ENCODE data around the gene RIOK1.
"Not testable (repeated sequence)": the region's sequence is repeated elsewhere in the genome, so short reads cannot be mapped to it uniquely, and the experiment has no call there.

The RIOK1 gene

DNA sequence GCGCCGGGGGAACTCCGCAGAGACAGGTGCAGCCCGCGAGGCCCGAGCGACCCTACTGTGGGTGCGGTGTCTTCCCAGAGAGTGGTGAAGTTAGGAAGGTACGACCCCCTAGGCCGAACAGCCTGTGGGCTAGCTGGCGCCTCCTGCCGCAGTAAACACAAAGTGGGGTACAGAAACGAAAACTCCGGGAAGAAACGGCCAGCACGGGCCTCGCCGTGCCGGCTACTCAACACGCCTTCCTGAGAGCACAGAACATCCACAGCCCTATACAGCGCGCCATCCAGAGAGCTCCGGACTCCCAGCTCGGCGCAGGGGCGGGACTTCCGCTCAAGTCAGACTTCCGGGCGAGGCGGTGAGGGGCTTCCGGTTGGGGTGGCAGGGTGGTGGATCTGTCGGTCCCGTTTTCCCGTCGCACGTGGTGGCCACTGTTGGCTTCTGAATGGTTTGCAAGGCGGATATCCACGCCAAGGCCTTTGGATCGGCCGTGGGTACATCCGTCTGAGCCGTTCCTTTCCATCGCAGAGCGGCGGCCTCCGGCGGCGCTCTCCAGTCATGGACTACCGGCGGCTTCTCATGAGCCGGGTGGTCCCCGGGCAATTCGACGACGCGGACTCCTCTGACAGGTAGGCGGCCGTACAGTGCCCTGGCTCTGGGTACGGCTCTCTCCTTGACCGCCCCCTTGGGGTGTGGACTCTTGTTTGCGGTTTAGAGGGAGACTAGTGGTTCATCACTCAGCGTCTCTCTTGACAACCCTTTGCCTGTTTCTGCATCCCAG is at the start of gene RIOK1, which contains the start of gene CAGE1:
Gene RIOK1, plus strand, starts transcription at position 358 of the 775 bp plus-strand sequence. Its CDS starts 195 bp downstream, at position 553.
Gene CAGE1, minus strand, starts transcription at position 292 of the 775 bp plus-strand sequence. CDS start 2,569 bp downstream, outside the sequence.
- DNase-seq: peak; percentile 92

DNA sequence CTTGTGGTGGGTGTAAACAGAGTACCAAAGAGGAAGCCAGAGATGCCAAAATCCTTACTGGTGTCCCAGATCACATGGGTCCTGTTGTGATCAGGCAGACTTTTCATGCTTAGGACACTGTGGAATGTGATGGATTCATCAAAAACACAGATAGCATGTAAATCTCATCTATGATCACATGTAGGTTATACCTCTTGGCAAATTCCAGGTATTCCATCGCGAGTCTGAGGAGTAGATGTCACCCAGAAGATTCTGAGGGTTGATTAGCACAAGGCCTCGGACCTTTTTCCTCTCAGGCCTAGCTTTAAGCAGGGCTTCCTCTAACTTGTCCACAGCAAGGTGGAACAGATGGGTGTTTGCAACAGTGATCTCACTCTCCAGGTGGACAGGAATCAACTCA is 48.3 kb upstream of the RIOK1 start:
- no peak for DNase-seq

DNA sequence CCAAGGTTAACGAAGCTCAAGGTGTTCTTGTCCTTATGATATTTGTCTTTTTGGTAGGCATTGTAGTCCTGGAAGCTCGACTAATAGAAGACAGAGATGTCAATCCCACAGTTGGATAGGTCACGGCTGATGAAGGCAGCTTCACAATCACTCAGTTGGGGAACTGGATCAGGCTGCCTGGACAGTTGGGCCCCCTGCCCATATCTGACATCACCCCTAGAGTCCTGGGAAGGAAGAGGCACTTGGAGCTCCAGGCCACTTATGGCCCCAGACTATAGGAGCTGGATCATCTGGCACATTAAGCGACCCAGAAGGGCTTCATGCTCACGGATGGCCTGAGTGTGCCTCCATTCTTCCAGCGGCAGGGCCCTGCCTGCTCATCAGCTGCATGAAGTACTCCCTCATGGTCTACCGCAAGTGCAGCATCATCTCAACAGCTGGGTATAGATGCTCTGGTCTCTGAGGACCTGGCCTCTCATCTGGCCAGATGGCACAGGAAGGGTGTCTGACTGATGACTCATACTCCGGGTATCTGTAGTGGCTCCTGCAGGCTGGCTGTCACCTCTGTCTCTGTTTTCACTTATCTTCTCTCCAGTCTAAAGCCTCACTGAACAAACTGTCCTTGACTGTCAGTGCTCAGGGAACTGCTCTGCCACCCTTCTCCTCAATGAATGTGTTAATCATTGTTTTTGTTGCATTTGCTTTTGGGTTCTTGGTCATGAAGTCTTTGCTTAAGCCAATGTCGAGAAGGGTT is 47.4 kb upstream of the RIOK1 start:
- no peak for DNase-seq

DNA sequence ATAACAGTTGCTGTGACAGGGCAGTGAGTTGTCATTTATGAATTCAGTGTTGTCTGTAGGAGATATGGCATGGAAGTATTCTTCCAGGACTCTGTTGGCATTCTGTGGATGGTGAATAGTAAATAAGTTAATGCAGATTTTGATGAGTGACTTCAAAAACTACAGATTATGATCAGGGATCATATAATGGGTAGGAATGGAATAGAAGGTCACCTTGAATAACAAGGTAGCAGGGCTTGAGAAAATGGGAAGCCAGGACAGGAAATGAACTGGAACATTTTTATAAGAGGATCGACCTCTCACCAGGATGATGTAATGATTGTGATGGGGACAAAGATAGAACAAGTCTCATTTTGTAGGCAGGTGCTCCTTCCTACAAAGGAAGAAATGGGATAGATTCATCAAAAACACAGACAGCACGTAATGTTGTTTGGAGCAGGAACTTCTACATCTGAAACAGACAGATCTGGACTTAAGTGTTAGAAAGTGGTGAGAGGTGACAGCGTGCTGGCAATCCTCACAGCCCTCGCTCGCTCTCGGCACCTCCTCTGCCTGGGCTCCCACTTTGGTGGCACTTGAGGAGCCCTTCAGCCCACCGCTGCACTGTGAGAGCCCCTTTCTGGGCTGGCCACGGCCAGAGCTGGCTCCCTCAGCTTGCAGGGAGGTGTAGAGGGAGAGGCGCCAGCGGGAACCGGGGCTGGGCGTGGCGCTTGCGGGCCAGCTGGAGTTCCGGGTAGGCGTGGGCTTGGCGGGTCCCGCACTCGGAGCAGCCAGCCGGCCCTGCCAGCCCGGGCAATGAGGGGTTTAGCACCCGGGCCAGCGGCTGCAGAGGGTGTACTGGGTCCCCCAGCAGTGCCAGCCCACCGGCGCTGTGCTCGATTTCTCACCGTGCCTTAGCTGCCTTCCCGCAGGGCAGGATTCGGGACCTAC is 45.8 kb upstream of the RIOK1 start:
- DNase-seq: no peak

DNA sequence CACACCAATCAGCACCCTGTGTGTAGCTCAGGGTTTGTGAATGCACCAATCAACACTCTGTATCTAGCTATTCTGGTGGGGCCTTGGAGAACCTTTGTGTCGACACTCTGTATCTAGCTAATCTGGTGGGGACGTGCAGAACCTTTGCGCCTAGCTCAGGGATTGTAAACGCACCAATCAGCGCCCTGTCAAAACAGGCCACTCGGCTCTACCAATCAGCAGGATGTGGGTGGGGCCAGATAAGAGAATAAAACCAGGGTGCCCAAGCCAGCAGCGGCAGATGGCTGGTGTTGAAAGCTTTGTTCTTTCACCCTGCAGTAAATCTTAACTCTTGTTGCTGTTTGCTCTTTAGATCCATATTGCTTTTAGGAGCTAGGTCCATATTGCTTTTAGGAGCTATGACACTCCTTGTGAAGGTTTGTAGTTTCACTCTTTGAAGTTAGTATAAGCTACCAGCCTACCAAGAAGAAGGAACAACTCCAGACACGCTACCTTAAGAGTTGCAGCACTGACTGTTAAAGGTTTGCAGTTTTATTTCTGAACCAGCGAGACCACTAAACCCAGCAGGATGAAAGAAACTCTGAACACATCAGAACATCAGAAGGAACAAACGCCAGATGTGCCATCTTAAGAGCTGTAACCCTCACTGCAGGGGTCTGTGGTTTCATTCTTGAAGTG is 44.7 kb upstream of the RIOK1 start:
- DNase-seq: not testable (repeated sequence)

DNA sequence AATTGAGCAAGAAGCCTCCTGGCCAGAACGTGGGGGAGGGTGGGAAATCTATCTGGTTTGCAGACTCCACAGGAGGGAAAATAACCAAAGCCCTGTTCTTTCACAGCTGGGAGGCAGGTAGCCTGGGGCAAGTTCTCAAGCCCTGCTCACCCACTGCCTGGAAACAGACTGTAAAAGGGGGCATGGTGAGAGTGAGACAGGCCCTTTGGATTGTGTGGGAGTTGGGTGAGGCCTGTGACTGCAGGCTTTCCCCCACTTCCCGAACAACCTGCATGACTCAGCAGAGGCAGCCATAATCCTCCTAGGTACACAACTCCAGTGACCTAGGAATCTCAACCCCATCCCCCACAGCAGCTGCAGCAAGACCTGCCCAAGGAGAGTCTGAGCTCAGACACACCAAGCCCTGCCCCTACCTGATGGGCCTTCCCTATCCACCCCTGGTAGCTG is 42.0 kb upstream of the RIOK1 start:
- DNase-seq: not testable (repeated sequence)

DNA sequence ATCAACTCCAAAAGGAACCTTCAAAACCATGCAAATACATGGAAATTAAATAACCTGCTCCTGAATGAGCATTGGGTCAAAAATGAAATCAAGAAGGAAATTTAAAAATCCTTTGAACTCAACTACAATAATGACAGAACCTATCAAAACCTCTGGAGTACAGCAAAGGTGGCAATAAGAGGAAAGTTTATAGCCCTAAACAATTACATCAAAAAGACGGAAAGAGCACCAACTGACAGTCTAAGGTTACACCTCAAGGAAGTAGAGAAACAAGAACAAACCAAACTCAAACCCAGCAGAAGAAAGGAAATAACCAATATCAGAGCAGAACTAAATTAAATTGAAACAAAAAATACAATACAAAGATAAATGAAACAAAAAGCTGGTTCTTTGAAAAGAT is 39.0 kb upstream of the RIOK1 start:
- DNase-seq: not testable (repeated sequence)

DNA sequence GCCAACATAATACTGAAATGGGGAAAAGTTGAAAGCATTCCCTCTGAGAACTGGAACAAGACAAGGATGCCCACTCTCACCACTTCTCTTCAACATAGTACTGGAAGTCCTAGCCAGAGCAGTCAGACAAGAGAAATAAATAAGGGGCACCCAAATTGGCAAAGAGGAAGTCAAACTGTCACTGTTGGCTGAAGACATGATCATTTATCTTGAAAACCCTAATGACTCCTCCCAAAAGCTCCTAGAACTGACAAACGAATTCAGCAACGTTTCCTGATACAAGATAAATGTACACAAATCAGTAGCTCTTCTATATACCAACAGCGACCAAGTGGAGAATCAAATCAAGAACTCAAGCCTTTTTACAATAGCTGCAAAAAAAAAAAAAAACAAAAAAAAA is 37.7 kb upstream of the RIOK1 start:
- DNase-seq: not testable (repeated sequence)

DNA sequence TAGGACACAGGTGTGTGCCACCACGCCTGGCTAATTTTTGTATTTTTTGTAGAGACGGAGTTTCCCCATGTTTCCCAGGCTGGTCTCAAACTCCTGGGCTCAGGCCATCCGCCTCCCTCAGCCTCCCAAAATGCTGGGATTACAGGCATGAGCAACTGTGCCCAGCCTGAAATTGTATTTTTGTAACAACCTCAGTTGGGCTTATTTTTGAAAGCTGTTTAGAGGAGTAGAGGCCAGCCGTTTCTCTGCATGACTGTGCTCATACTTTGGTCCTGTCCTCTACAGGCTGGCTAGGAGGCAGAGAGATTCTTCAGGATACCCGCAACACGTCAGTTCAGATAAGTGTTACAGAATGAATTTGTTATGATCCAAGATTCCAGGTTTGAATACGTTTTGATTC is 22.2 kb upstream of the RIOK1 start:
- no peak for DNase-seq

DNA sequence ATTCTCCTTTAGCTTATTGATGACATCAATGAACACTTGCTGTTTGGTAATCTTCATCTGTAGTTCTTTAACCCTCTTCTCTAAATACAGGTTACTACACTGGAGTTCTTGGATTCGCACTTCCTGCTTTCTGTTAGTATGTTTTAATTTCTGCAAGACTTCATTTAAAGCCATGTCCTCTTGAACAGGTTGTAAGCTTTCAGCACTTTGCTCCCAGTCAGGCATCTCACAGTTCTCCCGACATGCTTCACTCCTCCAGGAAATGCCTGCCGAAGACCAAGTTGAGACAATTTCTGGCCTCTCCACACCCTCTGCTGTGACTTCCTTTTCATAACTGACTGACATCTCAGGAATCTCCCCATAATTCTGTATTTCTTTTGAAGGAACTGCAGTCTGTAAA is 15.9 kb upstream of the RIOK1 start:
- no peak for DNase-seq

DNA sequence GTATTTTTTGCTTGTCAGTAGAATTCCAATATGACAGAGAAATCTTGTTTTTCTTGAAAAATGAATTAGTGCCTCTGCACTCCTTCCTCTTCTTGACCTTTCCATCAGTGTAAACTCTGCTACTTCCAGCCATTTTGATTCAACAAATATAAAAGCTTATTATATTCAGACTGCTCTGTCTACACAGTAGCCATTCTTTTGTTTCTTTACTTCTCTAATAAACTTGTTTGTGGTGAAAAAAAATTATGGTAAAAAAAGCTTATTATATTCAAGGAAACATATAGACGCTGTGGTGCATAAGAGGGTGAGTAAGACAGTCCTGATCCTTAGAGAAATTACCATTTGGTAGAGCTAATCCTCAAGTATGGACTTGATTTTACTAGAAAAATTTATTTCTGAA is 11.6 kb upstream of the RIOK1 start:
- no peak for DNase-seq

DNA sequence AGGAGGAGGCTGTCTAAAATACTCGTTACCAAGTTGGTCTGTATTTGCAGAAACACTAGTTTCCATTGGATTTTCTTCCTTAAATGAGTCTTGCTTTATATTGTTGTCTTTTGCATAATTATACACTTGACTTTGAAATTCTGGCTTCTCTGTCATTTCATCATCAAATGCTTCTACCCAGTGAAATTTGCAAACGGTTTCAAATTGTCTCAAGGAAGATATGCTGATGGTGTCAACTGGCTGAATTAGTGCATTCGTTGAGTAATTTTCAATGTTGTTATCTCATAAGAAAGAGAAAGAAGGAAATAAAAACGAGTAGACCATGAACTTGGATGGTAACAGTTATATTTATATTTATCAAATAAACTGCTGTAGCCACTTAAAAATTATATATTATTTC is 10.9 kb upstream of the RIOK1 start:
- DNase-seq: no peak

DNA sequence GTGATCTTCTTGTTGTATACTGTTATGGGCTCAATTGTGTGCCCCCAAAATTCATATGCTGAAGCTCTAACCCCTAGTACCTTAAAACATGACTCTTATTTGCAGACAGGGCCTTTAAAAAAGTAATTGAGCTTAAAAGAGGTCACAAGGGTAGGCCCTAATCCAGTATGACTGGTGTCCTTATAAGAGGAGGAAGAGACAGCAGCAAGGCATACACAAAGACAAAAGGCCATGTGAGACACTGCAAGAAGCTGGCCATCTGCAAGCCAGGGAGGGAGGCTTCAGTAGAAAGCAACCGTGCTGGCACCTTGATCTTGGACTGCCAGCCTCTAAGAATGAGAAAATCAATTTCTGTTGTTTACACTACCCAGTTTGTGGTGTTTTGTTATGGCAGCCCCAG is 8.5 kb upstream of the RIOK1 start:
- no peak for DNase-seq

DNA sequence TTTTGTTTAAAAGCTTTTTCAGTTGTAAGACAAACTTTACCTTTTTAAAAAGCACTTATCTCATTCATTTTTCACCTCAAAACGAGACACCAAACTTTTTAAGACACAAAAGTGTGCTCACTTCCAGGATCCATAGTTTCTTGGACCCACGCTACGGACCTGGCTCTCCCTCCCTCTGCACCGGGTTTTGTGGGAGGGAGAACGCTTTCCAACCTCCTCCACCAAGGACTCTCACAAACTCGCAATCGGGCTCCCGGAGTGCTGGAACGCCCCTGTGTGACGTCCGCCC is 502 bp upstream of the RIOK1 start:
- DNase-seq: no peak

DNA sequence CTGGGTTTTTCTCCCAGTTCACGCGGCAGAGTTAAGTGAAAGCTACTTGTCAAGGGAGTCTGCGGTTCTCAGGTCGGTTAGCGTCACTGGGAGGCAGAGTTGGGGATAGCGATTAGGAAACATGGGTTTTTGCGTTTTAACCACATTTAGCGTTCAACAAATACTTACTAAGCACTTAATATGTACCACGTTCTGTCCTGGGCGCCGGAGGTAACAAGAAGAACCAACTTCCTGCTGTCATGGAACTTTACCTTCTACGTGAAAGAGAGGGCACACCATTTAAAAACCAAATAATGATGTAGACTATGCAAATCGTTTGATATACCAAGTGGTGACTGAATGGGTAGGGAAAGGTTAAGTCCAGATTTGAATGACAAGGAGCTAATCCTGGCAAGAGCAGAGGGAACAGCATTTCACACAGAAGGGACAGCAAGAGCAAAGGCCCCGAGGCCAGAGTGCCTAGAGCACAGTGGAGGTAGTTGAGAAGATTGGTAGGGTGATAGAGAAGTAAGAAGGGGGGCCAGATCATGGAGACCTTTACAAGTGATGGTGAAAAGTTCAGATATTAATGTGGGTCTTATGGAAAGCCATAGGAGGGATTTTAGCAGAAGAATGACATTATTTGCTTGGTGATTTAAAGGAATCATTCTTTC is 744 bp downstream of the RIOK1 start:
- no peak for DNase-seq

DNA sequence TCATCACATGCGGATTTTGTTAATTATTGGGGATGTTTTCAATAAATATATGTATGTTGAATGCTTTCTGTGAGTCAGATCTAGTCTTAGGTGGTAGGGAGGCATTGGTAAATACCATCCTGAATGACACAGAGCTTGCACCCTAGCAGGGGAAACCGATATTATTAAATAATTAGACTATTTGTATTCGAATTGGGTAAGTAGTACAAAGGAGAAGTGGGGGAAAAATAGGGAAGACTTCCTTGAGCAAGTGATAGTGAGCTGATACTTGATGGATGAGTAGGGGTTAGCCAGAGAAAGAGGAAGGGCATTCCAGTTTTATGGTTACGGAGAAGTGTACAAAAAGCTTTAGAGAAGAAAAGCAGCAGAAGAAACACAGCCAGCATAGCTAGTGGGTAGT is 1.5 kb downstream of the RIOK1 start:
- no peak for DNase-seq

DNA sequence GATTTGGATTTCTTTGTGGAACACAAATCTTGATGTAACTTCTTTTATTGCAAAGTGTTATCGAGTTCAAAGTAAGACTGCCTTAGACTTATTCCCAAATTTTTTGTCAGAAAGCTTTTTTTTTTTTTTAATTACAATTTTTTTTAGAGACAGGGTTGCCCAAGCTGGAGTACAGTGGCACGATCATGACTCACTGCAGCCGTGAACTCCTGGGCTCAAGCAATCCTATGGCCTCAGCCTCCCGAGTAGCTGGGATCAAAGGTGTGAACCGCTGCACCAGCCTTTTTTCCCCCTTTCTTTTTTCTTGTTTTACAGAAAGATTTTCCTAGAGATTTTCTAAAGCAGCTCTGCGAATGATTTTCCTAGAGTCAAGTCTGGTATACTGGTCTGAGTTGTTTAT is 2.8 kb downstream of the RIOK1 start:
- DNase-seq: no peak

DNA sequence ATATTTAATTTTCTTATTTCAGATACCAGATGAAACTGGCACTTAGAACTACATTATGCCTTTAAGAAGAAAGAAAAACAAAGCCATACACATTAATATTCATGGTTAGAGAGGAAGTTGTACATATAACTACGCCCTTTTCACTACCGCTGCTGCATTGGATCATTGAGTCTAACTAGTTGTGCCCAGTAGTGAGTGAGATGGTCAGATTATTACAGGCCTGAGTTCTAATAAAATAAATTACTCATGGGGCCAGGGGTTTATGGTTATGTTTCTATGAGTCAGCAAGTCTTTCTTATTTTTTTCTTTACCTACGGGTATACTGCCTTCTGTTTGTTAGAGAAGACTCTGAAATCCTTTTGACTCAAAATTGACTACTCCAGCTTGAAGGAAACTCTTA is 11.5 kb downstream of the RIOK1 start:
- no peak for DNase-seq

DNA sequence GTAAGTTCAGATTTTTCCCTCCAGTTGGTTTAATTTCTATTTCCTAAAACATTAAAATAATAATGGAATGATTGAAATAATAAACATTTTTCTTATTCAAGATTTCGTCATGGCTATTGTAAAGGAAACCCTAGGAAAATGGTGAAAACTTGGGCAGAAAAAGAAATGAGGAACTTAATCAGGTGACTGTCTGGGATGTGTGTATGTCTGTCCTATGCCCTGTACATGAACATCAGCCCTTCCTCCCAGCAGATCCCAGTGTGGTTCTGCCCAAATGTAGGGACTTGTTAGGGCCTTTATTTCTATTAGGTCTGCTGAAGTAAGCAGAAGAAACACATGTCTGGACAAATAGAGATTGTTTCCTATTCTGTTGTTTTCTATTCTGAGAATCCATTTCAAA is 13.1 kb downstream of the RIOK1 start:
- no peak for DNase-seq

DNA sequence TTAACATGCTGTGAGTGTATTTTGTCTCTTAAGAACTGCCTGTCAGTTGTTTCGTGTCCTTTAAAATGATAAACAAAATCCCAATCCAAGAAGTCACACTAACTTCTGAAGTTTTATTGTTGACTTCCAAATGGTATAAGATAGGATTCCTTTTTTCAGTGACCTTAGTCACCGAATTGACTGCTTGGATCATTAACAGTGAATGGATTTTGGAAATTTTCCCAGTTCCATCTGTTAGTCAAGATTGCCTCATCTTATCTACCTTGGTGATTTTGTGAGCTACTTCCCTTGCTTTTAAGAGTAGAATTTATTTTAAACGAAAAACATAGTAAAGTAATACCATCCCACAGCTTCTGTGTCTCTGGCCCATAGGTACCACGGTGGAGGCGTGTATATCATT is 14.9 kb downstream of the RIOK1 start:
- DNase-seq: no peak

DNA sequence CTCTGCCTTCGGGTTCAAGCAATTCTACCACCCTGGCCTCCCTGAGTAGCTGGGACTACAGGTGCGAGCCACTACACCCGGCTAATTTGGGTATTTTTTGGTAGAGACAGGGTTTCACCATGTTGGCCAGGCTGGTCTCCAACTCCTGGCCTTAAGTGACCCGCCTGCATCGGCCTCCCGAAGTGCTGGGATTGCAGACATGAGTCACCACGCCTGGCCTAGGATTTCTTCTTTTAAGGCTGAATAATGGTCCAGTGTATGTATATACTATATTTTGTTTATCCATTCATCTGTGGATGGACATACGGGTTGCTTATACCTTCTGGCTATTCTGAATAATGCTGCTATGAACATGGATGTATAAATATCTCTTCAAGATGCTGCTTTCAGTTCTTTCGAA is 17.1 kb downstream of the RIOK1 start:
- no peak for DNase-seq

DNA sequence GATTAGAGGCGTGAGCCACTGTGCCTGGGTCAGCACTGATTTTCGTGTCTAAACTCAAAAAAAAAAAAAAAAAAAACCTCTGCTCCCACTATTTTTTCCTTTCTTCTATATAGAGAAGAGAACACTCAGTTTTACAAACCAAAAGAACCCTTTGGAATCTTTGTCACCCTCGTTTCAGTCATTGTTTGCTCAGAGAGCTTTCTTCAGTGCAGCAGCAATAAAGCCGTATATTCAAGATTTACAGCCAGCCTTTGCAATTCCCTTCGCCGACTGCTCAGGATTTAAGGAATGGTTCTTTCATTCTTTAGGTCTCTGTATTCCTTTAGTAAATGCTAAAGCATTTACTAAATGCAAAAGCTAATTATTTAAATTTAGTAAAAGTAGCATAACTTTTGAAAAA is 20.1 kb downstream of the RIOK1 start:
- no peak for DNase-seq
